MCF 10A (cell line): ENCODE results near the gene RPS6KA1. TPM values are rescaled to one million over a fixed set of nuclear protein-coding genes. Genes with fewer than 3 reads are reported as not detected.

Experiments
- BruUV-seq: library from RNA; stranded (reverse); fragments of 400-500 nt; replicated peaks from 2 replicates; lab custom pipeline; 2021; lab: Mats Ljungman, UMichigan
- CTCF ChIA-PET: fragments of 300-600 bp; sonication (Branson Sonifier 250); formaldehyde crosslinking; extraction: SDS; loops from one replicate; lab custom pipeline; 2021; ENCODE audit warnings: antibody characterized with exemption, inconsistent platforms; lab: Yijun Ruan, JAX
- POLR2A ChIA-PET: fragments of 300-600, 350-650 bp; sonication (Branson Sonifier 250); formaldehyde crosslinking; extraction: SDS; loops from one replicate; lab custom pipeline; 2020; ENCODE audit warnings: antibody characterized with exemption, inconsistent platforms; lab: Yijun Ruan, JAX
- DNase-seq: peaks from one replicate; pipeline ENCODE4 v3.0.0-alpha.2; 2018; ENCODE audit not compliant: unreplicated experiment
- H3K27ac Mint-ChIP-seq: one replicate; pipeline ENCODE4 v1.8.0; 2022; ENCODE audit warnings: mild to moderate bottlenecking, low read depth, mixed read lengths; ENCODE audit not compliant: unreplicated experiment
- H3K27me3 Mint-ChIP-seq: one replicate; pipeline ENCODE4 v1.8.0; 2022; ENCODE audit warnings: mixed read lengths; ENCODE audit not compliant: insufficient read depth, unreplicated experiment
- H3K36me3 Mint-ChIP-seq: one replicate; pipeline ENCODE4 v1.8.0; 2022; ENCODE audit warnings: mild to moderate bottlenecking, moderate library complexity, mixed read lengths; ENCODE audit not compliant: insufficient read depth, unreplicated experiment
- H3K4me1 Mint-ChIP-seq: one replicate; pipeline ENCODE4 v1.8.0; 2022; ENCODE audit warnings: mixed read lengths; ENCODE audit not compliant: insufficient read depth, unreplicated experiment
- H3K4me3 Mint-ChIP-seq: one replicate; pipeline ENCODE4 v1.8.0; 2022; ENCODE audit warnings: mild to moderate bottlenecking, moderate library complexity, mixed read lengths; ENCODE audit not compliant: unreplicated experiment
- H3K9me3 Mint-ChIP-seq: one replicate; pipeline ENCODE4 v1.8.0; 2022; ENCODE audit warnings: mixed read lengths; ENCODE audit not compliant: unreplicated experiment
- intact Hi-C: fragments of 100-400 bp; cut with micrococcal nuclease; formaldehyde crosslinking; loops from 2 replicates; pipeline ENCODE4 v1.14.1; 2022
- total RNA-seq: library from RNA; stranded (reverse); gene quantifications from 2 replicates; pipeline ENCODE4 v1.2.3, GENCODE V29; 2022
- TF ChIP-seq, protein P1 (sequence below): fragments of 200-600 bp; IDR thresholded peaks from one replicate; pipeline ENCODE4 v1.8.0; 2022; ENCODE audit warnings: antibody characterized with exemption, mild to moderate bottlenecking; ENCODE audit not compliant: unreplicated experiment

Gene RPS6KA1
- total RNA-seq, 1 experiment from 2014 or later, result 43.9 TPM

DNA sequence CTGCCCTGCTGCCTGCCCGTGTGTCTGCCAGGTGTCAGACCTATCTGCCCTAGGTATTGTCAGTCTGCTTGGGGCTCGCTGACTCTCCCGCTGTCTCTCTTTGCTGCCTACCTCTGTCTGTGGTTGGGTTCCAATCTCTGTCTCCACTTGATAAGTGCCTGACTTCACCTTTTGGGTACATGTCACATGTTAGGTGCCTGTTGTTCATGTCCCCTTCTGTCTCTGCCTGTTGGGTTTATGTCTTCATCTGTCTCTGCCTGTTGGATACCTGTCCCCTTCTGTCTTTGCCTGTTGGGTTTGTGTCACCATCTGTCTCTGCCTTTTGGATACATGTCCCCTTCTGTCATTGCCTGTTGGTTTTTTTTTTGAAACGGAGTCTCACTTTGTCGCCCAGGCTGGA lies 14.6 kb downstream of the RPS6KA1 start:
- BruUV-seq, result no TSS peak
- H3K27ac Mint-ChIP-seq, result no peak overlapping the region
- no peaks in the 10 kb centered on the region for H3K27me3 Mint-ChIP-seq
- peaks cover 30% of the 10 kb centered on the region for H3K36me3 Mint-ChIP-seq
- H3K9me3 Mint-ChIP-seq, result no peaks in the 10 kb centered on the region
- peaks cover 7% of the 10 kb centered on the region for H3K4me1 Mint-ChIP-seq
- ChIA-PET CTCF (no interaction called here), POLR2A (no interaction called here)
- intact Hi-C loops, result no loop called here
- DNase-seq, result no peak
- H3K4me3 Mint-ChIP-seq, result no peak overlapping the region
- TF ChIP-seq, protein P1, sequence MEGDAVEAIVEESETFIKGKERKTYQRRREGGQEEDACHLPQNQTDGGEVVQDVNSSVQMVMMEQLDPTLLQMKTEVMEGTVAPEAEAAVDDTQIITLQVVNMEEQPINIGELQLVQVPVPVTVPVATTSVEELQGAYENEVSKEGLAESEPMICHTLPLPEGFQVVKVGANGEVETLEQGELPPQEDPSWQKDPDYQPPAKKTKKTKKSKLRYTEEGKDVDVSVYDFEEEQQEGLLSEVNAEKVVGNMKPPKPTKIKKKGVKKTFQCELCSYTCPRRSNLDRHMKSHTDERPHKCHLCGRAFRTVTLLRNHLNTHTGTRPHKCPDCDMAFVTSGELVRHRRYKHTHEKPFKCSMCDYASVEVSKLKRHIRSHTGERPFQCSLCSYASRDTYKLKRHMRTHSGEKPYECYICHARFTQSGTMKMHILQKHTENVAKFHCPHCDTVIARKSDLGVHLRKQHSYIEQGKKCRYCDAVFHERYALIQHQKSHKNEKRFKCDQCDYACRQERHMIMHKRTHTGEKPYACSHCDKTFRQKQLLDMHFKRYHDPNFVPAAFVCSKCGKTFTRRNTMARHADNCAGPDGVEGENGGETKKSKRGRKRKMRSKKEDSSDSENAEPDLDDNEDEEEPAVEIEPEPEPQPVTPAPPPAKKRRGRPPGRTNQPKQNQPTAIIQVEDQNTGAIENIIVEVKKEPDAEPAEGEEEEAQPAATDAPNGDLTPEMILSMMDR, result no peak

DNA sequence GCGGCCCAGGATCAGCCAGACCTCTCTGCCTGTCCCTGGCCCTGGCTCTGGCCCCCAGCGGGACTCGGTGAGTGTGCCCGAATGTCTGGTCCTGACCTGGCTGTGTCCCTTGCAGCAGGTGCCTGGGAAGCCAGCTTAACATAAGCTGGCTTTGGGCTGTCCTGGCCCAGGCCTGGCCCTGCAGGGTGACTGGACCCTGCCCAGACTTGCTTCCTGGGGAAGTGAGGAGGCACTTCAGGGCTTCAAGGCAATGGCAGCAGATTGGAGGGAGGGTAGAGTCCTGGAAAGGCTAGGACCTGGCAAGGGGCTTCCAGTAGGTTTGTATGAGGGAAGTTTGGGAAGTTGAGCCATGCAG lies 16.4 kb downstream of the RPS6KA1 start:
- TF ChIP-seq, protein P1, result no peak
- no peaks in the 10 kb centered on the region for H3K9me3 Mint-ChIP-seq
- peaks cover 19% of the 10 kb centered on the region for H3K36me3 Mint-ChIP-seq
- no peaks in the 10 kb centered on the region for H3K27me3 Mint-ChIP-seq
- BruUV-seq, result no TSS peak
- no peak overlapping the region for H3K4me3 Mint-ChIP-seq
- no peak overlapping the region for H3K27ac Mint-ChIP-seq
- DNase-seq, result no peak
- intact Hi-C loops, result no loop called here
- ChIA-PET POLR2A (interaction anchor here (0.5 to 0.9 kb wide), 2 partner anchors 14 to 276 kb away, joined by 5 read pairs; no protein-coding TSS in a partner anchor), CTCF (no interaction called here)
- peaks cover 7% of the 10 kb centered on the region for H3K4me1 Mint-ChIP-seq

DNA sequence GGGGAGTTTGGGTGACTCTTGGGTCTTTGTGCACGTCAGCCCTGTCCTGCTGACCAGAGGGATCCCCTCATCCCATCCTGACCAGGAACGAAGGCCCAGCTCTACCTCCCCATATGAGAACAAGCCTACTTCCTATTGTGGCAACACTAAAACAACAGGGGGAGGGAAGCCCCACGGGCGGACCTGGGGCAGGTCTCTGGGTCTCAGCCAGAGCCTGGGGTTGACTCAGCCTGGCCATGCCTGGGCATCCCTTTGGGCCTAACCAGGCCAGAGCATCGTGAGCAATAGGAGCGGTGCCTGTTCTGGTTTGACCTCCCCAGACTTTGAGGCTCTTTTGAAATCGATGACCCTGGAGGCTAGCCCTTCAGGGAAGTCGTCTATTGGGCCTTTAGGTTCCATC lies 16.8 kb downstream of the RPS6KA1 start:
- H3K4me1 Mint-ChIP-seq, result peaks cover 7% of the 10 kb centered on the region
- intact Hi-C loops, result no loop called here
- TF ChIP-seq, protein P1, result no peak
- no peaks in the 10 kb centered on the region for H3K9me3 Mint-ChIP-seq
- H3K27ac Mint-ChIP-seq, result peak overlapping the region; percentile 9
- no peak overlapping the region for H3K4me3 Mint-ChIP-seq
- DNase-seq, result no peak
- ChIA-PET CTCF (interaction anchor here (0.6 to 1.2 kb wide), 3 partner anchors 8 to 368 kb away, joined by 3 to 6 read pairs (median 3); no protein-coding TSS in a partner anchor), POLR2A (interaction anchor here (0.8 to 0.9 kb wide), 2 partner anchors 13 to 15 kb away, joined by 3 to 5 read pairs; no protein-coding TSS in a partner anchor)
- peaks cover 22% of the 10 kb centered on the region for H3K36me3 Mint-ChIP-seq
- no peaks in the 10 kb centered on the region for H3K27me3 Mint-ChIP-seq
- no TSS peak for BruUV-seq

DNA sequence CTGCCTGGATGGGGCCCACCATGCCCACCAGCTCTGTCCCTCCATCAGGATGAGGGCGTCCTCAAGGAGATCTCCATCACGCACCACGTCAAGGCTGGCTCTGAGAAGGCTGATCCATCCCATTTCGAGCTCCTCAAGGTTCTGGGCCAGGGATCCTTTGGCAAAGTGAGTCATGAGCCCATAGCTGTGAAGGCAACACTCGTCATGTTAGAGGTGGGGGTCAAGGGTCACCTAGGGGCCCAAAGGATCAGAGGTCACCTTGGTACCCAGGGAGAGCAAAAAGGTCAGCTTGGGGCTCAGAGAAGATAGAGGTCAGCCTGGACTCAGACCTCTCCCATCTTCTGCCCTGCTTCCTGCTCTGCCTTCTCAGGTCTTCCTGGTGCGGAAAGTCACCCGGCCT lies 17.3 kb downstream of the RPS6KA1 start:
- no peak overlapping the region for H3K4me3 Mint-ChIP-seq
- TF ChIP-seq, protein P1, result no peak
- no peaks in the 10 kb centered on the region for H3K27me3 Mint-ChIP-seq
- ChIA-PET CTCF (interaction anchor here (0.6 to 1.2 kb wide), 5 partner anchors 8 to 368 kb away, joined by 3 to 6 read pairs (median 3); no protein-coding TSS in a partner anchor), POLR2A (interaction anchor here (0.8 to 0.9 kb wide), 2 partner anchors 12 to 15 kb away, joined by 3 to 5 read pairs; no protein-coding TSS in a partner anchor)
- intact Hi-C loops, result no loop called here
- peak overlapping the region; percentile 9 for H3K27ac Mint-ChIP-seq
- H3K36me3 Mint-ChIP-seq, result peaks cover 27% of the 10 kb centered on the region
- no peak for DNase-seq
- no peaks in the 10 kb centered on the region for H3K9me3 Mint-ChIP-seq
- peaks cover 7% of the 10 kb centered on the region for H3K4me1 Mint-ChIP-seq
- BruUV-seq, result no TSS peak
